ENCODE measurements around the gene LUZP2. TPM values are rescaled to one million over a fixed set of nuclear protein-coding genes. Genes with fewer than 3 reads are reported as not detected.
"Not testable (repeated sequence)": the region's sequence is repeated elsewhere in the genome, so short reads cannot be mapped to it uniquely, and the experiment has no call there.

Gene LUZP2
- polyA plus RNA-seq, 1 donor, result 0.65 TPM

DNA sequence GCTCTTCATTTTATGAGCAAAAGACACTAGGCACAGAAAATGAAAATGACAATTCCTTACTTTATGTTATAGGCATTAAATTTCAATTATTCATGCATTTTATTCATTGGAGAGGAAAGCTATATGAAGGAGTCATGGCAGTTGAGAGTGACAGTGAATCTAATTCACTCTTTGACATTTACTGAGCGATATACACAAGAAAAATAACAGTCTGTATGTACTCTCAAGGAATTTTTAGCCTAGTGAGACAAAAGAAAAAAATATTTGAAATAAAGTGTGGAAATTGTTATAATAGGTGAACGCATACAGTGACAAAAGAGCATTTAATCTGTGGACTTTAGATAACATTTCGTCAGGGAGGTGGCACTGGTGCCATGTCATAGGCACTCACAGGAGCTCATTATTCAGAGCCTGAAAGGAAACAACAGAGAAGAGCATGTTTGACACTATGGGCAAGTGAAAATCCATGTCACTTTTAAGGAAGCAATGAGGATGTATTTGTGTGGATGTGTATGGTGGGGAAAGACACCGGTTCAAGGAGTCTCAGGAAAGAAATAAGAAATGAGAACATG lies 323.1 kb downstream of the LUZP2 start:
- no peak for DNase-seq (ENCODE audit: low read depth)

DNA sequence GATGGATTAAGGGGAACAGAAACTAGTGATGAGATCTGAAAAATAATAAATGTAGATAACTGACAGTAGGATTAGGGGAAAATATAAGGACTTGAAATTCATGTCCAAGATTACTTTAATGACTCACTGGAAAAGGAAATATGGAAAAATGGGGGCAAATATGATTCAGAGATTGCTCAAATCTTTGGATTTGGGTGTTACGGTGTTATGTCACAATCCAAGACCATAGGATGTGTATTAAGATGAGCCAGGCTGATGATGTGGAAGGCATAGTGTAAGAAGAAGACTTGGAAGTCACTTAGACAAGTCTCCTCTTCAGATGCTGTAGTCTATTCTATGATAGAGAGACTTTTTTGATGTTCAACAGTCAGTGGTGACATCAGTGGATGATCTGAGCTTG lies 323.7 kb downstream of the LUZP2 start:
- no peak for DNase-seq (ENCODE audit: low read depth)

DNA sequence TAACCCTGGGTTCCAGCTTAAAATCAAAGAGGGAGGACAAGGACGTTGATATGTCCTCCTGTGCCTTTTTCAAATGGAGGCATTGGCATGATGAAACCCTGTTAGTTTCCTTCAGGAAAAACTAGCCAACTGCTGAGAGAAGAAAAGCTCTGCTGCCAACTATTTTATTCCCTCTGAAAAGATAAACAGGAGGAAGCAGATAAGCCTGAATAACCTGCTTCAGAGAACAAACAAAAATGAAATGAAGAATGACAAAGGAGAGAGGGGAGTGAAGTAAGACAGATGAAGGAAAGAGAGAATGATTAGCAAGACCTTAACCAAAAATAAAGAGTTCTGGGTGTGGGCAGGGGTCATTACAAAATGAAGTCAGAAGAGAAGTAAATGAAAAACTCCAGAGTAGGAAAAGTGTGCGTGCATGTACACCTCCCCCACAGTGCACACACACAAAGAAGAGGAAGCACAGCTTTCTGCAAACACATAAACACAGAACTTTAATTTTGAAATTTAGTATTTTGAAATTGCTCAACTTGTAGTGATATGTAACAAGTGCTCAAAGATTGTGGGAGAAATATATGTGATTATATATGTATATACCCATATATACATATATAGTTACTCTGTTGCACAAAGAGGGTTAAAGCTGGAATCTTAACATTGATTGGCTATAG lies 332.2 kb downstream of the LUZP2 start:
- no peak for DNase-seq (ENCODE audit: low read depth)

DNA sequence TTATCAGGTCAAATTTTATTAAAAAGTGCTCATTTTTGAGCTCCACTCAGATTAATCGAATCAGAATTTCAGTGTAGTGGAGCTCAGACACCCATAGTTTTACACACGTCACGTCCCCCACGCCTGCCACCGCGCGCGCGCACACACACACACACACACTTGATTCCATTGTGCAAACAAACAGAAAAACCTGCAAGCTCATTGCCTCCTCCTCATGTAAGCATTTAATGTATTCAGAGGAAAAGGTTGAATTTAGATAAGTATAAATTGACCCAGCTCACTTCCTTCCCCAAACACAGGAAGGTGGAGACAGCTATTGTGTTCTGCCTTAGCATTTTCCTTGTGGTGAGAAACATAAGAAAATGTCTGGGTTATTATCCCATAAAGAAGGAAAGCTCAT lies 336.7 kb downstream of the LUZP2 start:
- no peak for DNase-seq (ENCODE audit: low read depth)

DNA sequence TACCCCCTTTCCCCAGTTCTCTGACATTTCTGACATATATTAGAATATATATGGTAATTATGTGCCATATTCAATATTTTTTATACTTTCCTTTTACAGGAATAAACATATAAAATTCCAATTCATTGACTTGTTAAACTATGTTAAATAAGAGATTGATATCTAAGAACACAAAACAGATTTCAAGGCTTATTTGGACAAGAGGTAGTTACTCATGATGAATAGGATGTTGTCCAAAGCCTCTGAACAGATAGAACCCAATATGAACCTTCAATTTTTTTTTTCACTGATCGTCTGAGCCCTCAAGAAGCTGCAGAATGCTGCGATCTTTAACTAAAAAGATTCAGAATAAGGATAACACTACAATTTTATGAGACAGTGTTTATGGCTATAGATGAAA lies 340.3 kb downstream of the LUZP2 start:
- no peak for DNase-seq (ENCODE audit: low read depth)

DNA sequence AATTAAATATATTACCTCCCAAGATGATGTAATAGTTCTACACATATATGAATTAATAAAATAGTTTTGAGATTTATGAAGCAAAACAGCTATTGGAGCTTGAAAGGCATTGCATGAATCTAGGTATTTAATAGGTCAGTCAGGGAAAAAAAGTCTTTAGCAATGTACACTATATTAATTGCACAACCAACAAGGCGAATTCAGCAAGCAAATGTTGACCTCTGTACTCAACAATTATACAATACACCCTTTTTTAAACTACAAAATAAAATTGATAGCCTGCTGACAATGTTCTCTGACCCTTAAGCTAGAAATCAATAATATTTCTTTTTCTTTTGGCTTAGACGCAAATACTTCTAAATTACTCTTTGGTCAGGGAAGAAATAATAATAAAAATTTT lies 345.5 kb downstream of the LUZP2 start:
- DNase-seq (ENCODE audit: low read depth), result no peak

DNA sequence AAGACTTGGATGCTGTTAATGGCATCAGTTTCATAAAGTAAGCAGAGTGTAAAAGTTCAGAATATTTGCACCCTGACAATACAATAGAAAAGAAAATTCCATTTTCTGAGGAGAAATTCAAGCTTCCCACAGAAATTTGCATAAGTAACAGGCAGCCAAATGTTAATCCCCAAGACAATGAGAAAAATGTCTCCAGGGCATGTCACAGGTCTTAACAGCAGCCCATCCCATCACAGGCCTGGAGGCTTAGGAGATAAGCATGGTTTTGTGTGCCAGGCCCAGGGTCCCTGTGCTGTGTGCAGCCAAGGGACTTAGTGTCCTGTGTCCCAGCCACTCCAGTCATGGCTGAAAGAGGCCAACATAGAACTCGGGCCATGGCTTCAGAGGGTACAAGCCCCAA lies 347.6 kb downstream of the LUZP2 start:
- DNase-seq (ENCODE audit: low read depth), result no peak

DNA sequence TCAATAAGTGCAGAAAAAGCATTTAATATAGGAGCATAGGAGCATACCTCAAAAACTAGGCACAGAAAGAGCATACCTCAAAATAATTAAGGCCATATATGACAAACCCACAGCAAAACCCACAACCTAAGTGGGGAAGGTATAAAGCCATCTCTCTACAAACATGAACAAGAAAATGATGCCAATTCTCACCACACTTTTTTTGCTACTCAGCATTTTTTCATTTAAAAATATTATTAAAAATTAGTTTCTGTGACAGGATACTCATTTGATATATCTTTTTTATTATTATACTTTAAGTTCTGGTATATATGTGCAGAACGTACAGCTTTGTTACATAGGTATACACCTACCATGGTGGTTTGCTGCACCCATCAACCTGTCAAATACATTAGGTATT lies 352.0 kb downstream of the LUZP2 start:
- DNase-seq (ENCODE audit: low read depth), result no peak

DNA sequence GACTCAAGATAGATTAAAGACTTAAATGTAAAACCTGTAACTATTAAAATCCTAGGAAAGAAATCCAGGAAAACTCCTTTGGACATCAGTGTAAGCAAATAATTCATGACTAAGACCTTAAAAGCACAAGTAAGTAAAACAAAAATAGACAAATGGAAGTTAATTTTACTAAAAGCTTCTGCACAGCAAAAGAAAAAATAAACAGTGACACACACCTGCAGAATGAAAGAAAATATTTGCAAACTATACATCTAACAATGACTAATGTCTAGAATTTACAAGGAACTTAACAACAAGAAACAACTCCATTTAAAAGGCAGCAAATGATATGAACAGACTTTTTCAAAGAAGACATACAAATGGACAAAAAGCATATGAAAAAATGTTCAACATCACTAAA lies 359.1 kb downstream of the LUZP2 start:
- no peak for DNase-seq (ENCODE audit: low read depth)

DNA sequence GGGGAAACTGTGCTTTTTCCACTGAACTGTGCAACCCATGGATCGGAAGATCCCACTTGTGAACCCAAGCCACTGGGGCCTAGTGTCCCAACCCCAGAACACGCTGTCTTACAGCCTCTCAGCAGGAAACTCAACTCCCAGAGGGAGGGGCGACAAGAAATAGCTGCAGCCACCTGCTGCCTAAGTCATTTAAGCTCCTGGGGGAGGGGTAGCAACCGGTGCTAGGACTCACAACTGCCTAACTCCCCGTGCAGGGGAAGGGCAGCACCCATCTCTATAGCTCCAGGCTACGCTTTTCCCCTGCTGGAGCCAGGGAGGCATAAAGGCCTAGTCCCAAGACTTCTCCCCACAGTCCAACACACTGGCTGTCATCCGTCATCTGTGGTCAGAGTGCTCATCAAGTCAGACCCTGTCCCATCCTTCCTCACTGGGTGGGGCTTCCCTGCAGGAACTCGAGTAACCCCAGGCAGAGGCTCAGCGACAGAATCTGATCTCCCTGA lies 363.0 kb downstream of the LUZP2 start:
- no peak for DNase-seq (ENCODE audit: low read depth)

DNA sequence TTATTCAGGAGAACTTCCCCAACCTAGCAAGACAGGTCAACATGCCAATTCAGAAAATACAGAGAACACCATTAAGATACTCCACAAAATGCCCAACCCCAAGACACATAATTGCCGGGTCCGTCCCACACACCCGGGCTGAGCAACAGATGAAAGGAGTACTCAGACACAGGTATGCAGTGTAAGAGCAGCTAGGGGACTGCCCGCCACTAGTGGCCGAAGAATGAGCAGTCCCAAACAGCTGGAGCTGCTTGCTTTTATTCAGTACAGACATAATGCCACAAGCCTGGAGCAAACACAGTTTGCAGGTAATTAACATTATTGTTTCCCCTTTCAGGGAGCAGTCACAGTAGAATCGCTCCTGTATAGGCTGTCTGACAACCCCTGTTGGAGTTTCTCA lies 364.6 kb downstream of the LUZP2 start:
- no peak for DNase-seq (ENCODE audit: low read depth)

DNA sequence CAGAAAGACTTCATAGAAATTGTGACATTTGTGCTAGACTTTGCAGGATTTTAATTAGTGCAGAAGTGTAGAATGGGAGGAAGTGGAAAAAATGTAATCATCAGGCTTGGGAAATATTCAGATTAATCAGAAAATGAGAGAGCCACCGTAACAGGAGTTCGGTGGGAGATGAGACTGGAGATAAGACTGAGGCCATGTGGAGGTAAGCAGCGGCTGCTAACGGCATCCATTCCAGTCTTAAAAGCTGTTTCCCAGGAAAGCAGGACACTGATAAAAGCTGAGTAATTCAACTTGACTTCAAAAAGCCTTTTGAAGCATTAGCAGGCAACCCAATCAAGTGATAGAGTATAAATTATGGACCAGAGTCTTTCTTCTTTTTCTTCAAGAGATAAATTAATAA lies 369.9 kb downstream of the LUZP2 start:
- no peak for DNase-seq (ENCODE audit: low read depth)

DNA sequence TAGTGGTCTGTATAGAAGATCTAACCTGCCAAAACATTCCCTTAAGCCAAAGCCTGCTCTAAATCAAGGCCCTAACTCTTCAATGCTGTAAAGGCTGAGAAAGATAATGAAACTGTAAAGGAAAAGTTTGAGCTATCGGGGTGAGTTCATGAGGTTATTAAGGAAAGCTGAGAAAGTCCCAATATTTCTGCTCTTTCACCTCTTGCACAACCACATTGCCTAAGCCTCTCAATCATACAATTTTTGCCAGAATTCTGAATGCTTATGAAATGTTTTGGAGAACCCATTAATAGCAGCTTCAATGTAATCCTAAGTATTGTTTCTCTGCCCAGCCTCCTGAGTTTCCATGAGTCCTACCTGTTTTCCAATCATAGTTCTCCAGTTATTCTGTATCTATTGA lies 373.2 kb downstream of the LUZP2 start:
- DNase-seq (ENCODE audit: low read depth), result no peak

DNA sequence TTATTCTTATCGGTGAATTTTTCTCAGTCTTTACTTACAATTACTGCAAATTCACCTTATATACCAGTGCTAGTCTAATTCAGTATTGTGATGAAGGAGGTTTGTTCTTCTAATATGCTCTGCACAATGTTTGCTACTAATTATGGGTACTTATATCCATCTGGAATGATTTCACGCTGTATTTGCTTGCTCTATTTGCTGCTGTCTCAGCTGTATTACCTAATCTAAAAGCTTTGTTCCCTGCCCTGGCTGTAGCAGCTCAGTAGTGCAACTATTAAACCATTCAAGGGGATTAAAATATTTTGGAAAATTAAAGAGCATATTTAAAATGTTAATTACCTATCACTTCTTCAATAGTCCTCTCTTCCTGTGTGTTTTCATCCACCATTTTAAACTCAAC lies 375.3 kb downstream of the LUZP2 start:
- no peak for DNase-seq (ENCODE audit: low read depth)

DNA sequence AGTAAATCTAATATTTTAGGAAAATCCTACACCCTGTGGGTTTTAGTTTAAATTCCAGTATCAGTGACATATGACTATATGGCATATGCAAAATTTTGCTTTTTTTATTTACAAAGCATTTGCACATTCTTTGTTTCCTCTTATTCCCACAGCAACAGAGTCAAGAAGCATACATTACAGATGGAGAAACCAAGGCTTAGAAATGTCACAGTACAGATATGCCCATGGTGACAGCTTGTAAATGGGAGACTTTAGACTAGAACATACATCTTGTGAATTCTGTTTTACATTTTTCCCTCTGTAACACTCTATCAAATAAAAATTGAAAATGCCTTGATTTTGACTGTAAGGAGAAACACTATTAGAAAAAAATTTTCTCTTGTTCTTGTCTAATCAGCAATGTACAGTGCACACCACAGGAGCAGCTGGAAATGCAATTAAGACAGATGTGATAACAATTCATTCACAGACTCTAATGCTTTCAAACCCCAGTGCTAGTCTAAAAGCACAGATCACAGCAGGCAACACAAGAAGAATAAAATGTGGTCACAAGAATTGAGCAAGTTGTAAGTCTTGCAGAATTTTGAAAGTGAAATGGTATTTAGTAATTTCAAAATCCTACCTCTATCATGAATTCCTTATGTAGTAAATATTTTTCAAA lies 375.9 kb downstream of the LUZP2 start:
- no peak for DNase-seq (ENCODE audit: low read depth)

DNA sequence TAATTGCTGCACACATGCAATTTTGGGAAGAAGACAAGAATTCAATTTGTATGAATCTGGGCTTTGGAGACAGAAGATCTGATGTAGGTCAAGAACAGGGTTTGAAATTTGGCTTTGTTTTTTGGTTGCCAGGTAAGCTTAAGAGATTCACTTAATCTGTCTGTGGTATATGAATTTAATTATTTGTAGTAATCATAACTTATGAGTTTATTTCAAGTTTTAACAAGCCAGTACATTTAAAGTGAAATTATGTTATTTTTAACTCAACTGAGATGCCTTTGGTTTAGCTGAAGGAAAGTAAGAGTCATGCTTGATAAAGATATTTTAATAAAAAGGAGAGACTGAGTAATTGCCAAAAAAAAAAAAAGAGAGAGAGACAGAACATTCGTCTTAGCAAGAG lies 384.1 kb downstream of the LUZP2 start:
- no peak for DNase-seq (ENCODE audit: low read depth)

DNA sequence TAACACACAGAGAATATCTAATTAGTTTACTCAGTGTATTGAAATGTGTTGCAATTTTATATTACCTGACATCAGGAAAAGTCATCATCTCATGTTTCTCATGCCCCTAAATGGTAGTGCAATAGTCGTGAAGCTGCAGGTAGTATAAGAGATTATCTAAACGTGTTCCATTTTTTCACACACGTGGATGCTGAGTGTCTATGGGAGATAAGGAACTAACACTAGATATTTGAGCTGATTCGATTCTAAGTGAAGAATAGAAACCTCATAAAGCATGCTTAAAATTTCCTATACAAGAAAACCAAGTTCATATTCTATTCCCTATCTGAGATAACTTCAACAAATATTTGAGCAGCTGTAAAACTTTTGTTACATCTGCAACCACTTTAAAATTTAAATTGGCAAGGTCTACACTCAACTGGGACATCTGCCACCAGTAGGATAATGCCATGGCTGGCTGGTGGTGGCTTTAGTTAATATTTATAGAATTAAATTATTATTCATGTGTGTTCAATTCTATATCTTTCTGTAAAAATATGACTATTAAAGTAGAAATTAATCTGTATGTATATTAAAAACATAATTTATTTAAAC lies 388.8 kb downstream of the LUZP2 start:
- no peak for DNase-seq (ENCODE audit: low read depth)

DNA sequence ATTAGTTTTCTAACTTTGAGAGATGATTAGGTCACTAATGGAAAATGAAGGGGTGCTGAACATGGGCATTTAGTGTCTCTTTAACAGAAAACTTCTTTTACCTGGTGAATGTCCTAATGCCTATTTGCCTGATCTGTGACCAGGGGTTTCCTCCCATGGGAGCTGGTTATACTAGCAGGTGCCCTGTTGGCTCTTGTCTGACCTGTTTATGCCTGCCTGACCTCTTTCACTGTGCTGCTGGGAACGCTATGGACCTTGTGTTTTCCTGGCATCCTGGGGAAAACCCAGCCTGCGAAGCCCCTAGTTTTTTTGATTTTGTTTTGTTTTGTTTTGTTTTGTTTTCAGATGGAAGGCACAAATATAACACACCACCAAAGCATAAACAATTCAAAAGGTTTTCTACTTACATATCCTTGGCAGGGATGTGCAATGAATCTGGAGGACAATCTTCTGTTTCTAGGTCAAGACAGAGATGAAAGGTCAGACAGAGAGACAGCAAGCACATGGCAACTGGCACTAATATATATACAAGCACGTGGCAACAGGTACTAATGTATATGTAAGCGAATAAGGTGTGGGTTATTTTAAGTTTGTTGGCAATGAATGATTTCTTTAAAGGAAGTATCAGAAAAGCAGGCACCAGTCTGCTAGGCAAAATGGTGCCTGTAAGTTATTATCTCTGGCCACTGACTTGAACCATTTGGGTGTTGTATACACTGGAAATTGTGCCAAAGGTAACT lies 390.2 kb downstream of the LUZP2 start:
- no peak for DNase-seq (ENCODE audit: low read depth)

DNA sequence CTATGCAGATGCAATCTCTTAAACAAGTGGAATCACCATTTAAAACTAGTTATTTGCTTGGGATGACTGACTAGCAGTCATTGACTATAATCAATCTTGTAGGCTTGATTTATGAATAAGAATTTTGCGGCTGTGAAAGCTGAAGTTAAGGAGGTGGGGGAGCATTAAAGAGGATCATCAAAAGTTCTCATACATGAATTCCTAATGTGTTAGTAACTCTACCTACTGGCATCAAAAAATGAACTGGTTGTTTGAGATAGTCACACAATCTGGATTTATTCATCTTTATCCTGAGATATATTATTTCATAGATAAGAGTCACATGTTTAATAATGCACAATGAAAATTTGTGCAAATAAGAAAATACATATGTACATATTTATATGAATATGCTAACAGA lies 393.6 kb downstream of the LUZP2 start:
- DNase-seq (ENCODE audit: low read depth), result no peak

DNA sequence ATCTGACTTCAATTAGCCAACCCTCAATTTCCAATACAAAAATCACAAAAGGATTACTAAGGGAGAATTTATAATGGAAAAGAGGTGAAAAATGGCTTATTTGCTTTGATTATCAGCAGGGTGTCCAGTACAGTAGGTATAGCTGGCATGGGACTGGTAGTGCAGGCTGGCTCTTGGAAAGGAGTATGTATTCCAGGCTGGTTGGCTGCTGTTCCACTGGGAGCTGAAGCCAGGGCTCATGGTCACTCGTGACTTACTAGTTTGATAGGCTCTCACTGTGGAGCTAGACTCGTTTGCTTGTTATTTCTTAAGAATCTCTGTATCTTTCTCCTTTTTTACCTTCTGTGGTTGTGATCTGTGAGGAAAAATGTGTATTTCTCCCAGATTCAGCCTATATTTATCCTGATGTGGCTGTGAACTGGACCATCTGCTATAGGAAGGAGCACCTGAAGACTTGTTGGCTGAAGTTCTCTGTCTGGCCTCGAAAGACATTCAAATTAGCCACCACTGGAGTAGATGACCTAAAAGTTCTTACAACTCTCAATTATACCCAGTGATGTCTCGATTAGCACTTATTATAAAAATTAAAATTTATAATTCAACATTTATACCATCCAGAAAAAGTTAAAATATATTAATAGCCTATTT lies 395.1 kb downstream of the LUZP2 start:
- not testable (repeated sequence) for DNase-seq (ENCODE audit: low read depth)

DNA sequence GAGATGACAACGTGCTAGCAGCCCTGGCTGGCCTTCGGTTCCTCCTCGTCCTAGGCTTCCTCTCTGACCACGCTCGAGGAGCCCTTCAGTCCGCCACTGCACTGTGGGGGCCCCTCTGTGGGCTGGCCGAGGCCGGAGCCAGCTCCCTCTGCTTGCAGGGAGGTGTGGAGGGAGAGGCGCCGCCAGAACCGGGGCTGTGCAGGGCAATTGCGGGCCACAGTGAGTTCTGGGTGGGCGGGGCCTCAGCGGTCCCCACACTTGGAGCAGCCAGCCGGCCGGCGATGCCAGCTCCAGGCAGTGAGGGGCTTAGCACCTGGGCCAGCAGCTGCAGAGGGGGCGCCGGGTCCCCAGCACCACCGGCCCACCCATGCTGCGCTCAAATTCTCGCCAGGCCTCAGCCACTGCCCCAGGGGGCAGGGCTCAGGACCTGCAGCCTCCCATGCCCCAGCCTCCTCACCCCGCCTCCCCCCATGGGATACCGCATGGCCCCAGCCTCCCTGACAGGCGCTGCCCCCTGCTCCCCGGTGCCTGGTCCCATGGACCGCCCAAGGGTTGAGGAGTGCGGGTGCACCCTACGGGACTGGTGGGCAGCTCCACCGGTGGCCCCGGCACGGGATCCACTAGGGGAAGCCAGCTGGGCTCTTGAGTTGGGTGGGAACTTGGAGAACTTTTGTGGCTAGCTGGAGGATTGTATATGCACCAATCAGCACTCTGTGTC lies 399.4 kb downstream of the LUZP2 start:
- DNase-seq (ENCODE audit: low read depth), result no peak
